ENCODE data around the gene CENPT. TPM values are rescaled to one million over a fixed set of nuclear protein-coding genes. Genes with fewer than 3 reads are reported as not detected.

Gene CENPT
- total and polyA plus RNA-seq, 10 of the 15 experiments (the other 5 are each of a cell fraction or from before 2014, with no cell fraction given), result 1.1 to 45.7 (median 24.5) TPM

DNA sequence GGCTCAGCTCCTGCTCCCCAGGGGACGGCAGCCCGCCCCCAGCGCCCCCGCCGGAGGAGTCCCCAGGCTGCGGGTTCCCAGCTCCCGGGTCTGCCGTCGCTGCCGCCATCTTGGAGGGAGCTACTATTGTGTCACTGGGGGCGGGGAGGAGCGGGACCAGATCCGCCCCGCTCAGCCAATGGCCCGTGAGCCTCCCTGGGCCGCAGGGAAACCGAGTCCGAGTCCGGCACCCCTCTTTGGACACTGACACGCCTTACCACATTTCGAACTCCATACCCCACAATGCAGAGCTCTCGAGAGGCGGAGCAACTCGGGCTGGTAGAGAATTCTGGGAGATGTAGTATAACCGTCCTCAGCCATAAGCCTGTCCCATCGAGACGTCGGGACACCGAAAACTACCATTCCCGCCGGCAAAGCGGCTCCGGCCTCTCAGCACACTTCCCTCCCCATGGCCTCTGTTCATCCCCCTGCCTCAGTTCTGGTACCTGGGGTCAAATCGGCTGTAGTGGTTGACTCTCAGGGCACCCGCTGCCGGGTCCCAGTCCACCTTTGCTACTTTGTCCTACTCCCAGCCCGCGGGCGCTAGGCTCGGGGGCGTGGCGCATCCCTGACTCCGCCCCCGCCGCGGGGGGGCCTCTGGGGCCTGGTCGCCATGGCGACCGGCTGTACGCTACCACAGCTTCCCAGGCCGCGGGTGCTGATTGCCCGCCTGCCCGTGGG lies 40.9 kb downstream of the CENPT start, which contains the start of the genes RANBP10 and TSNAXIP1 (continued):
- TF ChIP-seq, protein P1, sequence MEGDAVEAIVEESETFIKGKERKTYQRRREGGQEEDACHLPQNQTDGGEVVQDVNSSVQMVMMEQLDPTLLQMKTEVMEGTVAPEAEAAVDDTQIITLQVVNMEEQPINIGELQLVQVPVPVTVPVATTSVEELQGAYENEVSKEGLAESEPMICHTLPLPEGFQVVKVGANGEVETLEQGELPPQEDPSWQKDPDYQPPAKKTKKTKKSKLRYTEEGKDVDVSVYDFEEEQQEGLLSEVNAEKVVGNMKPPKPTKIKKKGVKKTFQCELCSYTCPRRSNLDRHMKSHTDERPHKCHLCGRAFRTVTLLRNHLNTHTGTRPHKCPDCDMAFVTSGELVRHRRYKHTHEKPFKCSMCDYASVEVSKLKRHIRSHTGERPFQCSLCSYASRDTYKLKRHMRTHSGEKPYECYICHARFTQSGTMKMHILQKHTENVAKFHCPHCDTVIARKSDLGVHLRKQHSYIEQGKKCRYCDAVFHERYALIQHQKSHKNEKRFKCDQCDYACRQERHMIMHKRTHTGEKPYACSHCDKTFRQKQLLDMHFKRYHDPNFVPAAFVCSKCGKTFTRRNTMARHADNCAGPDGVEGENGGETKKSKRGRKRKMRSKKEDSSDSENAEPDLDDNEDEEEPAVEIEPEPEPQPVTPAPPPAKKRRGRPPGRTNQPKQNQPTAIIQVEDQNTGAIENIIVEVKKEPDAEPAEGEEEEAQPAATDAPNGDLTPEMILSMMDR (IDR thresholded peaks at IDR 0.05 in 2 of 3, conservative IDR thresholded peaks at IDR 0.05 in 1 of 3; ENCODE audit: control insufficient read depth in 2 of 3, extremely low read depth in 1 of 3, insufficient read depth in 1 of 3, low read depth in 3 of 3, low read length in 3 of 3), result no peak
- TF ChIP-seq, protein P2, sequence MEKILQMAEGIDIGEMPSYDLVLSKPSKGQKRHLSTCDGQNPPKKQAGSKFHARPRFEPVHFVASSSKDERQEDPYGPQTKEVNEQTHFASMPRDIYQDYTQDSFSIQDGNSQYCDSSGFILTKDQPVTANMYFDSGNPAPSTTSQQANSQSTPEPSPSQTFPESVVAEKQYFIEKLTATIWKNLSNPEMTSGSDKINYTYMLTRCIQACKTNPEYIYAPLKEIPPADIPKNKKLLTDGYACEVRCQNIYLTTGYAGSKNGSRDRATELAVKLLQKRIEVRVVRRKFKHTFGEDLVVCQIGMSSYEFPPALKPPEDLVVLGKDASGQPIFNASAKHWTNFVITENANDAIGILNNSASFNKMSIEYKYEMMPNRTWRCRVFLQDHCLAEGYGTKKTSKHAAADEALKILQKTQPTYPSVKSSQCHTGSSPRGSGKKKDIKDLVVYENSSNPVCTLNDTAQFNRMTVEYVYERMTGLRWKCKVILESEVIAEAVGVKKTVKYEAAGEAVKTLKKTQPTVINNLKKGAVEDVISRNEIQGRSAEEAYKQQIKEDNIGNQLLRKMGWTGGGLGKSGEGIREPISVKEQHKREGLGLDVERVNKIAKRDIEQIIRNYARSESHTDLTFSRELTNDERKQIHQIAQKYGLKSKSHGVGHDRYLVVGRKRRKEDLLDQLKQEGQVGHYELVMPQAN (conservative IDR thresholded peaks at IDR 0.05), result peak; percentile 93
- TF ChIP-seq MYC (IDR thresholded peaks at IDR 0.05; ENCODE audit: insufficient read depth, insufficient read length, insufficient replicate concordance, low read length, severe bottlenecking) (no peak), GATAD2B (conservative IDR thresholded peaks at IDR 0.05; ENCODE audit: low read depth) (peak; percentile 58), TCF7 (IDR thresholded peaks at IDR 0.05; ENCODE audit: borderline replicate concordance) (no peak), PML (IDR thresholded peaks at IDR 0.05; ENCODE audit: low read length) (no peak), TBL1XR1 (IDR thresholded peaks at IDR 0.05; ENCODE audit: low read depth, low read length) (peak; percentile 80), ZNF622 (IDR thresholded peaks at IDR 0.05) (no peak), ZNF384 (IDR thresholded peaks at IDR 0.05; ENCODE audit: borderline replicate concordance, low read depth, low read length) (0 out of 2 replicates have a peak, but pooled peaks have one; percentile 10), SRF (IDR thresholded peaks at IDR 0.05; ENCODE audit: low read depth in 2 of 2, low read length in 2 of 2) (0 out of 4 replicates have a peak, but pooled peaks of 1 of the 2 experiments have one; percentile 7), HDAC2 (IDR thresholded peaks at IDR 0.05) (no peak), MEF2A (IDR thresholded peaks at IDR 0.05; ENCODE audit: insufficient read depth, low read depth, low read length) (no peak), BHLHE40 (IDR thresholded peaks at IDR 0.05; ENCODE audit: borderline replicate concordance in 1 of 2, low read depth in 2 of 2, low read length in 1 of 2) (peak; percentile 29 to 65; a peak in 2 of 4 replicates)
- TF ChIP-seq, protein P3, sequence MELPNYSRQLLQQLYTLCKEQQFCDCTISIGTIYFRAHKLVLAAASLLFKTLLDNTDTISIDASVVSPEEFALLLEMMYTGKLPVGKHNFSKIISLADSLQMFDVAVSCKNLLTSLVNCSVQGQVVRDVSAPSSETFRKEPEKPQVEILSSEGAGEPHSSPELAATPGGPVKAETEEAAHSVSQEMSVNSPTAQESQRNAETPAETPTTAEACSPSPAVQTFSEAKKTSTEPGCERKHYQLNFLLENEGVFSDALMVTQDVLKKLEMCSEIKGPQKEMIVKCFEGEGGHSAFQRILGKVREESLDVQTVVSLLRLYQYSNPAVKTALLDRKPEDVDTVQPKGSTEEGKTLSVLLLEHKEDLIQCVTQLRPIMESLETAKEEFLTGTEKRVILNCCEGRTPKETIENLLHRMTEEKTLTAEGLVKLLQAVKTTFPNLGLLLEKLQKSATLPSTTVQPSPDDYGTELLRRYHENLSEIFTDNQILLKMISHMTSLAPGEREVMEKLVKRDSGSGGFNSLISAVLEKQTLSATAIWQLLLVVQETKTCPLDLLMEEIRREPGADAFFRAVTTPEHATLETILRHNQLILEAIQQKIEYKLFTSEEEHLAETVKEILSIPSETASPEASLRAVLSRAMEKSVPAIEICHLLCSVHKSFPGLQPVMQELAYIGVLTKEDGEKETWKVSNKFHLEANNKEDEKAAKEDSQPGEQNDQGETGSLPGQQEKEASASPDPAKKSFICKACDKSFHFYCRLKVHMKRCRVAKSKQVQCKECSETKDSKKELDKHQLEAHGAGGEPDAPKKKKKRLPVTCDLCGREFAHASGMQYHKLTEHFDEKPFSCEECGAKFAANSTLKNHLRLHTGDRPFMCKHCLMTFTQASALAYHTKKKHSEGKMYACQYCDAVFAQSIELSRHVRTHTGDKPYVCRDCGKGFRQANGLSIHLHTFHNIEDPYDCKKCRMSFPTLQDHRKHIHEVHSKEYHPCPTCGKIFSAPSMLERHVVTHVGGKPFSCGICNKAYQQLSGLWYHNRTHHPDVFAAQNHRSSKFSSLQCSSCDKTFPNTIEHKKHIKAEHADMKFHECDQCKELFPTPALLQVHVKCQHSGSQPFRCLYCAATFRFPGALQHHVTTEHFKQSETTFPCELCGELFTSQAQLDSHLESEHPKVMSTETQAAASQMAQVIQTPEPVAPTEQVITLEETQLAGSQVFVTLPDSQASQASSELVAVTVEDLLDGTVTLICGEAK (IDR thresholded peaks at IDR 0.05; ENCODE audit: borderline replicate concordance), result peak; percentile 80; the same call in 1 of the 2 replicates
- TF ChIP-seq, protein P4, sequence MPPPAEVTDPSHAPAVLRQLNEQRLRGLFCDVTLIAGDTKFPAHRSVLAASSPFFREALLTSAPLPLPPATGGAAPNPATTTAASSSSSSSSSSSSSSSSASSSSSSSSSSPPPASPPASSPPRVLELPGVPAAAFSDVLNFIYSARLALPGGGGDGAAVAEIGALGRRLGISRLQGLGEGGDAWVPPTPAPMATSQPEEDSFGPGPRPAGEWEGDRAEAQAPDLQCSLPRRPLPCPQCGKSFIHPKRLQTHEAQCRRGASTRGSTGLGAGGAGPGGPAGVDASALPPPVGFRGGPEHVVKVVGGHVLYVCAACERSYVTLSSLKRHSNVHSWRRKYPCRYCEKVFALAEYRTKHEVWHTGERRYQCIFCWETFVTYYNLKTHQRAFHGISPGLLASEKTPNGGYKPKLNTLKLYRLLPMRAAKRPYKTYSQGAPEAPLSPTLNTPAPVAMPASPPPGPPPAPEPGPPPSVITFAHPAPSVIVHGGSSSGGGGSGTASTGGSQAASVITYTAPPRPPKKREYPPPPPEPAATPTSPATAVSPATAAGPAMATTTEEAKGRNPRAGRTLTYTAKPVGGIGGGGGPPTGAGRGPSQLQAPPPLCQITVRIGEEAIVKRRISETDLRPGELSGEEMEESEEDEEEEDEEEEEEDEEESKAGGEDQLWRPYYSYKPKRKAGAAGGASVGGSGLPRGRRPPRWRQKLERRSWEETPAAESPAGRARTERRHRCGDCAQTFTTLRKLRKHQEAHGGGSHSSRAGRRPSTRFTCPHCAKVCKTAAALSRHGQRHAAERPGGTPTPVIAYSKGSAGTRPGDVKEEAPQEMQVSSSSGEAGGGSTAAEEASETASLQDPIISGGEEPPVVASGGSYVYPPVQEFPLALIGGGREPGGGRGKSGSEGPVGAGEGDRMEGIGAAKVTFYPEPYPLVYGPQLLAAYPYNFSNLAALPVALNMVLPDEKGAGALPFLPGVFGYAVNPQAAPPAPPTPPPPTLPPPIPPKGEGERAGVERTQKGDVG (CRISPR knock-in tag; IDR thresholded peaks at IDR 0.05), result no peak

All from GM12878 (cell line).